ENCODE results near the gene ADGRV1. TPM values are rescaled to one million over a fixed set of nuclear protein-coding genes. Genes with fewer than 3 reads are reported as not detected.

ADGRV1 gene
- total RNA-seq, 2 experiments from 2014 or later: not detected

DNA sequence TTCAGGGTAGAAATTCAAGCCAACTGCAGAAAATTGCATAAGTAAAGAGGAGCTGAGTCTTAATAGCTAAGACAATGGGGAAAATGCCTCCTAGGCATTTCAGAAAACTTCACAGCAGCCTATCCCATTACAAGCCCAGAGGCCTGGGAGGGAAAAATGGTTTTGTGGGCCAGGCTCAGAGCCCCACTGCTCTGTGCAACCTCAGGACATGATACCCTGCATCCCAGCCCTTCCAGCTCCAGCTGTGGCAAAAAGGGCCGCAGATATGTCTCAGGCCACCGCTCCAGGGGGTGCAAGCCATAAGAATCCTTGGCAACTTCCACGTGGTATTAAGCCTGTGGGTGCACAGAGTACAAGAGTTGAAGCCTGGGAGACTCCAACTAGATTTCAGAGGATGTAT lies 437.5 kb downstream of the ADGRV1 start:
- ChIA-PET POLR2A (interaction anchor here (0.6 kb wide), 1 partner anchor 71 kb away, joined by 3 read pairs; no protein-coding TSS in a partner anchor), CTCF (ENCODE audit: unreplicated experiment) (no interaction called here)
- intact Hi-C loops (cut with micrococcal nuclease; ENCODE audit: unreplicated experiment): no loop called here
- no peaks in the 10 kb centered on the region for H3K79me2 ChIP-seq (ENCODE audit: insufficient read depth, low read depth, low read length)
- no peaks in the 10 kb centered on the region for H3K9me3 ChIP-seq (ENCODE audit: low read length)
- H4K20me1 ChIP-seq (ENCODE audit: insufficient read depth, low read length): no peaks in the 10 kb centered on the region
- no peak overlapping the region for H3K4me2 ChIP-seq (ENCODE audit: low read length)
- H2AFZ ChIP-seq (ENCODE audit: low read length): no peak overlapping the region
- no TSS peak for BruUV-seq (replicated peaks)
- H3K9me2 ChIP-seq (ENCODE audit: insufficient read depth, low read length): no peaks in the 10 kb centered on the region
- H3K4me3 ChIP-seq (ENCODE audit: low read depth, low read length, poor library complexity, severe bottlenecking): no peak overlapping the region
- no peak overlapping the region for H3K27ac ChIP-seq (ENCODE audit: low read depth, low read length, poor library complexity, severe bottlenecking)
- H3K36me3 ChIP-seq (ENCODE audit: insufficient read depth, low read length): no peaks in the 10 kb centered on the region
- DNase-seq (ENCODE audit: low spot score): no peak
- no peaks in the 10 kb centered on the region for H3K4me1 ChIP-seq (ENCODE audit: insufficient read depth, low read length, poor library complexity, severe bottlenecking)
- TF ChIP-seq, protein P1, sequence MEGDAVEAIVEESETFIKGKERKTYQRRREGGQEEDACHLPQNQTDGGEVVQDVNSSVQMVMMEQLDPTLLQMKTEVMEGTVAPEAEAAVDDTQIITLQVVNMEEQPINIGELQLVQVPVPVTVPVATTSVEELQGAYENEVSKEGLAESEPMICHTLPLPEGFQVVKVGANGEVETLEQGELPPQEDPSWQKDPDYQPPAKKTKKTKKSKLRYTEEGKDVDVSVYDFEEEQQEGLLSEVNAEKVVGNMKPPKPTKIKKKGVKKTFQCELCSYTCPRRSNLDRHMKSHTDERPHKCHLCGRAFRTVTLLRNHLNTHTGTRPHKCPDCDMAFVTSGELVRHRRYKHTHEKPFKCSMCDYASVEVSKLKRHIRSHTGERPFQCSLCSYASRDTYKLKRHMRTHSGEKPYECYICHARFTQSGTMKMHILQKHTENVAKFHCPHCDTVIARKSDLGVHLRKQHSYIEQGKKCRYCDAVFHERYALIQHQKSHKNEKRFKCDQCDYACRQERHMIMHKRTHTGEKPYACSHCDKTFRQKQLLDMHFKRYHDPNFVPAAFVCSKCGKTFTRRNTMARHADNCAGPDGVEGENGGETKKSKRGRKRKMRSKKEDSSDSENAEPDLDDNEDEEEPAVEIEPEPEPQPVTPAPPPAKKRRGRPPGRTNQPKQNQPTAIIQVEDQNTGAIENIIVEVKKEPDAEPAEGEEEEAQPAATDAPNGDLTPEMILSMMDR (conservative IDR thresholded peaks at IDR 0.05; ENCODE audit: low read length): no peak
- TF ChIP-seq EZH2phosphoT487 (IDR thresholded peaks at IDR 0.05; ENCODE audit: borderline replicate concordance, low read depth, low read length): no peak

DNA sequence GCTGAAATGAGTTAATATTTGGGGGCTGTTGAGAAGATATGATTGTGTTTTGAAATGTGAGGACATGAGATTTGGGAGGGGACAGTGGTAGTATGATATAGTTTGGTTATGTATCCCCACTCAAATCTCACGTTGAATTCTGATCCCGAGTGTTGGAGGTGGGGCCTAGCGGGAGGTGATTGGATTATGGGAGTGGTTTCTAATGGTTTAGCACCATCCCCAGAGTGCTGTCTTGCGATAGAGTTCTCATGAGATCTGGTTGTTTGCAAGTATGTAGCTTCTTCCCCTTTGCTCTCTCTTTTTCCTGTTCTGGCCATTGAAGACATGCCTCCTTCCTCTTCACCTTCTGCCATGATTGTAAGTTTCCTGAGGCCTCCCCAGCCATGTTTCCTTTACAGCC lies 438.5 kb downstream of the ADGRV1 start:
- BruUV-seq (replicated peaks): no TSS peak
- no peaks in the 10 kb centered on the region for H3K9me3 ChIP-seq (ENCODE audit: low read length)
- DNase-seq (ENCODE audit: low spot score): no peak
- no peak overlapping the region for H2AFZ ChIP-seq (ENCODE audit: low read length)
- no peak overlapping the region for H3K27ac ChIP-seq (ENCODE audit: low read depth, low read length, poor library complexity, severe bottlenecking)
- ChIA-PET CTCF (ENCODE audit: unreplicated experiment) (no interaction called here), POLR2A (interaction anchor here (0.6 kb wide), 1 partner anchor 304 kb away, joined by 3 read pairs; no protein-coding TSS in a partner anchor)
- no peak overlapping the region for H3K4me3 ChIP-seq (ENCODE audit: low read depth, low read length, poor library complexity, severe bottlenecking)
- no peak overlapping the region for H3K4me2 ChIP-seq (ENCODE audit: low read length)
- H3K9me2 ChIP-seq (ENCODE audit: insufficient read depth, low read length): no peaks in the 10 kb centered on the region
- no peak for TF ChIP-seq EZH2phosphoT487 (IDR thresholded peaks at IDR 0.05; ENCODE audit: borderline replicate concordance, low read depth, low read length)
- TF ChIP-seq, protein P1 (conservative IDR thresholded peaks at IDR 0.05; ENCODE audit: low read length): no peak
- H3K36me3 ChIP-seq (ENCODE audit: insufficient read depth, low read length): no peaks in the 10 kb centered on the region
- no peaks in the 10 kb centered on the region for H4K20me1 ChIP-seq (ENCODE audit: insufficient read depth, low read length)
- H3K4me1 ChIP-seq (ENCODE audit: insufficient read depth, low read length, poor library complexity, severe bottlenecking): no peaks in the 10 kb centered on the region
- H3K79me2 ChIP-seq (ENCODE audit: insufficient read depth, low read depth, low read length): no peaks in the 10 kb centered on the region
- intact Hi-C loops (cut with micrococcal nuclease; ENCODE audit: unreplicated experiment): no loop called here

DNA sequence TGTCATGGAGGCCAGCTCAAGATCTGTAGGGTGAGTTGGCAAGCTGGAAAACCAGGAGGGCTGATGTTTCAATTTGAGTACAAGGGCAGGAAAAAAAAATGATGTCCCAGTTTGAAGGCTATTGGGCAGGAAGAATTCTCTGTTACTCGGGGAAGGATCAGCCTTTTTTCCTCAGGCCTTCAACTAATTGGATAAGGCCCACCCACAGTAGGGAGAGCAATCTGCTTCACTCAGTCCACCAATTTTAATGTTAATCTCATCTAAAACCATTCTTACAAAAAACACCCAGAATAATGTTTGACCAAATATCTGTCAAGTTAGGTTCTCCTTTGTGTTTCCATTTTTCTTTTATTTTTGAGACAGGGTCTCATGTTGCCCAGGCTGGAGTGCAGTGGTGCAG lies 442.1 kb downstream of the ADGRV1 start:
- Histone ChIP-seq H3K9me2 (ENCODE audit: insufficient read depth, low read length) (no peaks in the 10 kb centered on the region), H3K79me2 (ENCODE audit: insufficient read depth, low read depth, low read length) (no peaks in the 10 kb centered on the region), H3K4me3 (ENCODE audit: low read depth, low read length, poor library complexity, severe bottlenecking) (no peak overlapping the region), H3K4me2 (ENCODE audit: low read length) (no peak overlapping the region), H2AFZ (ENCODE audit: low read length) (no peak overlapping the region), H4K20me1 (ENCODE audit: insufficient read depth, low read length) (no peaks in the 10 kb centered on the region), H3K9me3 (ENCODE audit: low read length) (no peaks in the 10 kb centered on the region), H3K4me1 (ENCODE audit: insufficient read depth, low read length, poor library complexity, severe bottlenecking) (no peaks in the 10 kb centered on the region), H3K27ac (ENCODE audit: low read depth, low read length, poor library complexity, severe bottlenecking) (no peak overlapping the region), H3K36me3 (ENCODE audit: insufficient read depth, low read length) (no peaks in the 10 kb centered on the region)
- POLR2A ChIA-PET: no interaction called here
- intact Hi-C loops (cut with micrococcal nuclease; ENCODE audit: unreplicated experiment): no loop called here
- no peak for DNase-seq (ENCODE audit: low spot score)
- BruUV-seq (replicated peaks): no TSS peak
- CTCF ChIA-PET (ENCODE audit: unreplicated experiment): no interaction called here
- TF ChIP-seq, protein P1 (conservative IDR thresholded peaks at IDR 0.05; ENCODE audit: low read length): no peak
- TF ChIP-seq EZH2phosphoT487 (IDR thresholded peaks at IDR 0.05; ENCODE audit: borderline replicate concordance, low read depth, low read length): no peak
